Progenitor cell of endocrine pancreas (in vitro differentiated cells): Measurements from ENCODE around the gene CMTR1. TPM values are rescaled to one million over a fixed set of nuclear protein-coding genes. Genes with fewer than 3 reads are reported as not detected.
"Not testable (repeated sequence)": the region's sequence is repeated elsewhere in the genome, so short reads cannot be mapped to it uniquely, and the experiment has no call there.

Experiments used
- DNase-seq: peaks from one replicate; pipeline ENCODE4 v3.0.0; 2021; ENCODE audit warnings: low spot score; ENCODE audit not compliant: unreplicated experiment
- H3K27ac Mint-ChIP-seq: 2 replicates; pipeline ENCODE4 v1.8.0; 2021; ENCODE audit warnings: mild to moderate bottlenecking, moderate library complexity, mixed read lengths
- H3K27me3 Mint-ChIP-seq: 2 replicates; pipeline ENCODE4 v1.8.0; 2021; ENCODE audit warnings: mixed read lengths
- H3K36me3 Mint-ChIP-seq: 2 replicates; pipeline ENCODE4 v1.8.0; 2022; ENCODE audit warnings: mixed read lengths; ENCODE audit not compliant: insufficient read depth
- H3K4me1 Mint-ChIP-seq: 2 replicates; pipeline ENCODE4 v1.8.0; 2021; ENCODE audit warnings: low read depth, mixed read lengths
- H3K4me3 Mint-ChIP-seq: 2 replicates; pipeline ENCODE4 v1.8.0; 2021; ENCODE audit warnings: low read depth, mild to moderate bottlenecking, moderate library complexity, mixed read lengths
- H3K9me3 Mint-ChIP-seq: 2 replicates; pipeline ENCODE4 v1.8.0; 2021; ENCODE audit warnings: low read depth, mixed read lengths
- CTCF ChIP-seq: fragments of 200-600 bp; sonication (generic); IDR thresholded peaks from one replicate; pipeline ENCODE4 v1.5.0; 2021; ENCODE audit warnings: antibody characterized with exemption, mild to moderate bottlenecking; ENCODE audit not compliant: unreplicated experiment
- total RNA-seq: library from RNA; stranded (reverse); gene quantifications from 2 replicates; pipeline ENCODE4 v1.2.1, GENCODE V29; 2021

The CMTR1 gene
- total RNA-seq, 1 donor from 2014 or later = 48.0 TPM

- no peak overlapping the region for H3K27ac Mint-ChIP-seq
- H3K9me3 Mint-ChIP-seq = no peaks in the 10 kb centered on the region
- no peak for TF ChIP-seq CTCF
- H3K27me3 Mint-ChIP-seq = no peaks in the 10 kb centered on the region
- DNase-seq = no peak
- peaks cover 16% of the 10 kb centered on the region for H3K36me3 Mint-ChIP-seq
- peaks cover 14% of the 10 kb centered on the region for H3K4me1 Mint-ChIP-seq
- no peak overlapping the region for H3K4me3 Mint-ChIP-seq
These were observed 9.6 kb downstream of the CMTR1 start for GRCh38 chr6:37442416-37443215.

DNA sequence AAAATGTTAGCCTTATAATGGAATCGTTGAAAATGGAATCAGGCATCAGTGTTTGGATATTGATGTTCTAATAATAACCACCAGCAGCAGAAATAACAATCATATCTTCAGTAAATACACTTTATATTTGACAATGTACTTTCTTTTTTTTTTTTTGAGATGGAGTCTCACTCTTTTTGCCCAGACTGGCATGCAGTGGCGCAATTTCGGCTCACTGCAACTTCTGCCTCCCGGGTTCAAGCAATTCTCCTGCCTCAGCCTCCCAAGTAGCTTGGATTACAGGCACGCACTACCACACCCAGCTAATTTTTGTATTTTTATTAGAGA, 10.2 kb downstream of the CMTR1 start:
- H3K27me3 Mint-ChIP-seq, H3K27ac Mint-ChIP-seq, H3K9me3 Mint-ChIP-seq, DNase-seq, H3K4me3 Mint-ChIP-seq: not testable (repeated sequence)
- peaks cover 10% of the 10 kb centered on the region for H3K4me1 Mint-ChIP-seq
- H3K36me3 Mint-ChIP-seq = peaks cover 13% of the 10 kb centered on the region

GRCh38 chr6:37449984-37450383, 17.0 kb downstream of the CMTR1 start:
- no peak for TF ChIP-seq CTCF
- peaks cover 16% of the 10 kb centered on the region for H3K36me3 Mint-ChIP-seq
- no peak overlapping the region for H3K4me3 Mint-ChIP-seq
- no peaks in the 10 kb centered on the region for H3K4me1 Mint-ChIP-seq
- H3K27me3 Mint-ChIP-seq = no peaks in the 10 kb centered on the region
- DNase-seq = no peak
- no peak overlapping the region for H3K27ac Mint-ChIP-seq
- H3K9me3 Mint-ChIP-seq = no peaks in the 10 kb centered on the region

GRCh38 chr6:37451441-37452193, 18.6 kb downstream of the CMTR1 start:
- Mint-ChIP-seq H3K9me3 (no peaks in the 10 kb centered on the region), H3K4me1 (no peaks in the 10 kb centered on the region), H3K27ac (no peak overlapping the region), H3K27me3 (no peaks in the 10 kb centered on the region), H3K4me3 (no peak overlapping the region), H3K36me3 (peaks cover 12% of the 10 kb centered on the region)
- TF ChIP-seq CTCF = no peak
- no peak for DNase-seq

GRCh38 chr6:37452522-37452921, 19.5 kb downstream of the CMTR1 start:
- H3K4me1 Mint-ChIP-seq = no peaks in the 10 kb centered on the region
- TF ChIP-seq CTCF = no peak
- no peak overlapping the region for H3K27ac Mint-ChIP-seq
- DNase-seq = no peak
- H3K4me3 Mint-ChIP-seq = no peak overlapping the region
- no peaks in the 10 kb centered on the region for H3K9me3 Mint-ChIP-seq
- no peaks in the 10 kb centered on the region for H3K27me3 Mint-ChIP-seq
- peaks cover 13% of the 10 kb centered on the region for H3K36me3 Mint-ChIP-seq
